Measurements from ENCODE around the gene AP2S1. TPM values are rescaled to one million over a fixed set of nuclear protein-coding genes. Genes with fewer than 3 reads are reported as not detected.

Gene AP2S1
- total and polyA plus RNA-seq, 2 donors (not counting 3 experiments of a cell fraction or from before 2014, with no cell fraction given), result 313 to 376 TPM

GRCh38 chr19:46849610-46850009 lies 1.0 kb downstream of the AP2S1 start:
- FAIRE-seq (no peak), DNase-seq (ENCODE audit: low read depth, low spot score) (peak; percentile 45)
- TSS peak; percentile 93 for BruUV-seq (replicated peaks)
- peak overlapping the region; percentile 71 to 97 (median 89) for H3K4me3 ChIP-seq (replicated peaks in 1 of 3; ENCODE audit: insufficient read depth in 1 of 3, low read depth in 1 of 3, low read length in 3 of 3)
- no peaks in the 10 kb centered on the region for H3K9me1 ChIP-seq (replicated peaks; ENCODE audit: control insufficient read depth, extremely low read depth, insufficient read depth, low read length)
- TF ChIP-seq FOS (IDR thresholded peaks at IDR 0.05; ENCODE audit: borderline replicate concordance, insufficient read depth, low read length), result no peak
- peak; percentile 6 for TF ChIP-seq POLR2A (IDR thresholded peaks at IDR 0.05; ENCODE audit: low read depth, low read length)
- no peak for TF ChIP-seq MAX (IDR thresholded peaks at IDR 0.05; ENCODE audit: insufficient read depth, insufficient read length)
- H3K27ac ChIP-seq (ENCODE audit: insufficient read depth, low read depth, low read length), result peak overlapping the region; percentile 73
- intact Hi-C loops (cut with micrococcal nuclease) (loop anchor here (1.0 kb wide), 2 partner anchors 11 to 61 kb away; partner anchors contain the start of genes ARHGAP35 and SLC1A5), dilution Hi-C loops (cut with MboI; ENCODE audit: extremely low pct_ligation_motif_present, low sequenced_read_pairs) (no loop called here)
- H2AFZ ChIP-seq (ENCODE audit: low read depth, low read length), result no peak overlapping the region
- no peaks in the 10 kb centered on the region for H4K20me1 ChIP-seq (replicated peaks; ENCODE audit: control insufficient read depth, extremely low read depth, insufficient read depth, low read length)
- H3K36me3 ChIP-seq (ENCODE audit: control insufficient read depth in 2 of 2, extremely low read depth in 1 of 2, insufficient read depth in 2 of 2, low read length in 2 of 2), result peaks cover 3 to 6% of the 10 kb centered on the region in 2 experiments
- no peaks in the 10 kb centered on the region for H3K27me3 ChIP-seq (ENCODE audit: control insufficient read depth in 2 of 2, insufficient read depth in 2 of 2, low read length in 2 of 2)
- no peaks in the 10 kb centered on the region for H3K9me3 ChIP-seq (replicated peaks; ENCODE audit: control insufficient read depth, insufficient read depth, low read length)
- peaks cover 10% of the 10 kb centered on the region for H3K4me1 ChIP-seq (ENCODE audit: control insufficient read depth, extremely low read depth, insufficient read depth, low read length)
- H3K79me2 ChIP-seq (ENCODE audit: control insufficient read depth, insufficient read depth, low read length), result peaks cover 31% of the 10 kb centered on the region
- peak overlapping the region; percentile 89 for H3K4me2 ChIP-seq (ENCODE audit: insufficient read depth, low read length)
- ChIA-PET POLR2A (no interaction called here), CTCF (interaction anchor here (2.3 kb wide), 1 partner anchor 9 kb away, joined by 9 read pairs; no protein-coding TSS in a partner anchor)
- H3K9ac ChIP-seq (replicated peaks; ENCODE audit: extremely low read depth, insufficient read depth, low read length), result peak overlapping the region; percentile 97

- Histone ChIP-seq H3K9me1 (replicated peaks; ENCODE audit: control insufficient read depth, extremely low read depth, insufficient read depth, low read length) (no peaks in the 10 kb centered on the region), H3K36me3 (ENCODE audit: control insufficient read depth in 2 of 2, extremely low read depth in 1 of 2, insufficient read depth in 2 of 2, low read length in 2 of 2) (peaks cover 5 to 10% of the 10 kb centered on the region in 2 experiments), H3K27ac (ENCODE audit: insufficient read depth, low read depth, low read length) (peak overlapping the region; percentile 73), H4K20me1 (replicated peaks; ENCODE audit: control insufficient read depth, extremely low read depth, insufficient read depth, low read length) (no peaks in the 10 kb centered on the region), H3K9ac (replicated peaks; ENCODE audit: extremely low read depth, insufficient read depth, low read length) (no peak overlapping the region), H3K4me1 (ENCODE audit: control insufficient read depth, extremely low read depth, insufficient read depth, low read length) (peaks cover 10% of the 10 kb centered on the region), H3K9me3 (replicated peaks; ENCODE audit: control insufficient read depth, insufficient read depth, low read length) (no peaks in the 10 kb centered on the region), H3K4me2 (ENCODE audit: insufficient read depth, low read length) (no peak overlapping the region), H3K27me3 (ENCODE audit: control insufficient read depth in 2 of 2, insufficient read depth in 2 of 2, low read length in 2 of 2) (no peaks in the 10 kb centered on the region), H2AFZ (ENCODE audit: low read depth, low read length) (no peak overlapping the region), H3K4me3 (replicated peaks in 1 of 3; ENCODE audit: insufficient read depth in 1 of 3, low read depth in 1 of 3, low read length in 3 of 3) (no peak overlapping the region), H3K79me2 (ENCODE audit: control insufficient read depth, insufficient read depth, low read length) (peaks cover 33% of the 10 kb centered on the region)
- DNase-seq (ENCODE audit: low read depth, low spot score), result no peak
- no peak for TF ChIP-seq POLR2A (IDR thresholded peaks at IDR 0.05; ENCODE audit: low read depth, low read length)
- TF ChIP-seq MYC (IDR thresholded peaks at IDR 0.05; ENCODE audit: low read depth, low read length), result no peak
- no peak for TF ChIP-seq CTCF (IDR thresholded peaks at IDR 0.05; ENCODE audit: extremely low read depth in 1 of 2, insufficient read depth in 1 of 2, low read depth in 1 of 2, low read length in 2 of 2)
- TF ChIP-seq GATA2 (IDR thresholded peaks at IDR 0.05; ENCODE audit: insufficient read depth, insufficient read length, low read depth, low read length), result no peak
- TF ChIP-seq JUN (IDR thresholded peaks at IDR 0.05; ENCODE audit: borderline replicate concordance, insufficient read depth, insufficient read length, low read depth), result no peak
- no peak for TF ChIP-seq EZH2 (IDR thresholded peaks at IDR 0.05; ENCODE audit: borderline replicate concordance, low read depth, low read length, severe bottlenecking)
- TF ChIP-seq POLR2AphosphoS5 (IDR thresholded peaks at IDR 0.05; ENCODE audit: insufficient read depth, low read depth, low read length), result no peak
- TF ChIP-seq FOS (IDR thresholded peaks at IDR 0.05; ENCODE audit: borderline replicate concordance, insufficient read depth, low read length), result no peak
- no peak for TF ChIP-seq MAX (IDR thresholded peaks at IDR 0.05; ENCODE audit: insufficient read depth, insufficient read length)
- intact Hi-C loops (cut with micrococcal nuclease), result no loop called here
- BruUV-seq (replicated peaks), result no TSS peak
- FAIRE-seq, result no peak
- ChIA-PET CTCF (interaction anchor here (1.1 kb wide), 1 partner anchor 143 kb away, joined by 3 read pairs; no protein-coding TSS in a partner anchor), POLR2A (interaction anchor here (0.5 kb wide), 1 partner anchor 8 kb away, joined by 4 read pairs; no protein-coding TSS in a partner anchor)
- dilution Hi-C loops (cut with MboI; ENCODE audit: extremely low pct_ligation_motif_present, low sequenced_read_pairs), result no loop called here
These were observed 2.3 kb downstream of the AP2S1 start for GRCh38 chr19:46848389-46848788.

All from endothelial cell of umbilical vein (primary cell).